Natural killer cell (primary cell): ENCODE measurements around the gene PTPRN2. TPM values are rescaled to one million over a fixed set of nuclear protein-coding genes. Genes with fewer than 3 reads are reported as not detected.

ENCODE experiments used
- ATAC-seq, 3 donors: fragments of 150-1000 bp in 2 of 3; fragments of 200-7000 bp in 1 of 3; cut with Tn5 transposase; 1 replicate in 1 of 3; 2 replicates in 2 of 3; pipeline ENCODE4 v1.10.0; 2021; ENCODE audit warnings: mild to moderate bottlenecking in 2 of 3, moderate library complexity in 2 of 3
- DNase-seq, 2 donors: peaks; one replicate each; pipeline versions ENCODE4 v3.0.0 to v3.0.0-alpha.2; 2013 to 2021; ENCODE audit warnings: mixed read lengths in 1 of 2
- H3K27ac ChIP-seq: one replicate; pipeline ENCODE4 v1.5.1; 2013; ENCODE audit warnings: mild to moderate bottlenecking, low read length
- H3K27me3 ChIP-seq: one replicate; pipeline ENCODE4 v1.6.1; 2013; ENCODE audit warnings: low read length; ENCODE audit not compliant: control insufficient read depth, insufficient read depth
- H3K36me3 ChIP-seq: one replicate; pipeline ENCODE4 v1.6.1; 2013; ENCODE audit warnings: low read length; ENCODE audit not compliant: control insufficient read depth, insufficient read depth
- H3K4me1 ChIP-seq: one replicate; pipeline ENCODE4 v1.6.1; 2013; ENCODE audit warnings: low read length; ENCODE audit not compliant: control insufficient read depth, insufficient read depth
- H3K4me3 ChIP-seq: one replicate; pipeline ENCODE4 v1.5.1; 2013; ENCODE audit warnings: low read length
- H3K9me3 ChIP-seq: one replicate; pipeline ENCODE4 v1.6.1; 2013; ENCODE audit warnings: low read length; ENCODE audit not compliant: control insufficient read depth, insufficient read depth
- H3K27ac Mint-ChIP-seq, 2 donors: one replicate each; pipeline ENCODE4 v1.8.0; 2022; ENCODE audit warnings: mild to moderate bottlenecking in 2 of 2, mixed read lengths in 2 of 2, moderate library complexity in 1 of 2
- H3K27me3 Mint-ChIP-seq, 2 donors: one replicate each; pipeline ENCODE4 v1.8.0; 2022; ENCODE audit warnings: low read depth in 2 of 2, mixed read lengths in 2 of 2
- H3K36me3 Mint-ChIP-seq: one replicate; pipeline ENCODE4 v1.8.0; 2022; ENCODE audit warnings: mixed read lengths
- H3K4me1 Mint-ChIP-seq, 2 donors: one replicate each; pipeline ENCODE4 v1.8.0; 2022; ENCODE audit warnings: mixed read lengths in 2 of 2
- H3K4me3 Mint-ChIP-seq: one replicate; pipeline ENCODE4 v1.8.0; 2022; ENCODE audit warnings: mild to moderate bottlenecking, moderate library complexity, mixed read lengths
- H3K9me3 Mint-ChIP-seq, 2 donors: one replicate each; pipeline ENCODE4 v1.8.0; 2022; ENCODE audit warnings: mixed read lengths in 2 of 2
- CTCF ChIP-seq: fragments of 200-600 bp; IDR thresholded peaks from one replicate; pipeline ENCODE4 v1.8.0; 2022; ENCODE audit warnings: antibody characterized with exemption
- WGBS: methylation state at CpG from one replicate; pipeline ENCODE4 v1.1.7; 2013; ENCODE audit warnings: missing lambda C conversion rate; ENCODE audit not compliant: insufficient coverage; 5-methylcytosine and 5-hydroxymethylcytosine counted together
- intact Hi-C: fragments of 100-400 bp; cut with micrococcal nuclease; formaldehyde crosslinking; loops from one replicate; pipeline ENCODE4 v1.14.2; 2022
- total RNA-seq, 4 donors: library from RNA; stranded (reverse); fragments of 120-200 nt in 1 of 4; gene quantifications; one replicate each; pipeline versions ENCODE4 v1.2.3 to v1.2.4, GENCODE V29; 2013 to 2022

Gene PTPRN2
- total RNA-seq, 3 donors from 2014 or later (not counting 1 experiment from before 2014, with no cell fraction given), result 1.3 to 2.5 (median 1.9) TPM

- intact Hi-C loops, result no loop called here
- H3K4me3 Mint-ChIP-seq, result no peak overlapping the region
Measured at GRCh38 chr7:158016180-158017097, 571.2 kb downstream of the PTPRN2 start.

GRCh38 chr7:158015403-158016179, 572.0 kb downstream of the PTPRN2 start:
- no peak overlapping the region for H3K27ac Mint-ChIP-seq

More at GRCh38 chr7:158016180-158017097, 571.2 kb downstream of the PTPRN2 start:
- no peak for TF ChIP-seq CTCF
- Histone ChIP-seq H3K4me1 (no peaks in the 10 kb centered on the region), H3K27ac (no peak overlapping the region), H3K4me3 (no peak overlapping the region), H3K36me3 (no peaks in the 10 kb centered on the region), H3K27me3 (no peaks in the 10 kb centered on the region), H3K9me3 (no peaks in the 10 kb centered on the region)
- H3K36me3 Mint-ChIP-seq, result no peaks in the 10 kb centered on the region
- DNase-seq, result no peak
- 79% methylated on average over 31 of the region's 31 CpGs for WGBS
- H3K9me3 Mint-ChIP-seq, result no peaks in the 10 kb centered on the region
- H3K4me1 Mint-ChIP-seq, result no peaks in the 10 kb centered on the region
- ATAC-seq, result no peak
- H3K27ac Mint-ChIP-seq, result no peak overlapping the region
- no peaks in the 10 kb centered on the region for H3K27me3 Mint-ChIP-seq

GRCh38 chr7:158014976-158015375, 572.6 kb downstream of the PTPRN2 start:
- ATAC-seq (no peak), DNase-seq (no peak)
- no peaks in the 10 kb centered on the region for H3K36me3 Mint-ChIP-seq
- H3K4me3 Mint-ChIP-seq, result no peak overlapping the region
- no peak for TF ChIP-seq CTCF
- H3K4me1 ChIP-seq, result no peaks in the 10 kb centered on the region
- H3K9me3 Mint-ChIP-seq, result no peaks in the 10 kb centered on the region
- H3K27ac ChIP-seq, result no peak overlapping the region
- no peaks in the 10 kb centered on the region for H3K36me3 ChIP-seq
- H3K9me3 ChIP-seq, result no peaks in the 10 kb centered on the region
- H3K4me3 ChIP-seq, result no peak overlapping the region
- intact Hi-C loops, result no loop called here
- 75% methylated on average over 3 of the region's 3 CpGs for WGBS
- H3K4me1 Mint-ChIP-seq, result no peaks in the 10 kb centered on the region
- H3K27me3 ChIP-seq, result no peaks in the 10 kb centered on the region
- no peaks in the 10 kb centered on the region for H3K27me3 Mint-ChIP-seq
- H3K27ac Mint-ChIP-seq, result no peak overlapping the region

More at GRCh38 chr7:158015403-158016179, 572.0 kb downstream of the PTPRN2 start:
- no peak for TF ChIP-seq CTCF
- intact Hi-C loops, result no loop called here
- ATAC-seq, result no peak
- Histone ChIP-seq H3K27me3 (no peaks in the 10 kb centered on the region), H3K4me3 (no peak overlapping the region), H3K9me3 (no peaks in the 10 kb centered on the region), H3K36me3 (no peaks in the 10 kb centered on the region), H3K27ac (no peak overlapping the region), H3K4me1 (no peaks in the 10 kb centered on the region)
- Mint-ChIP-seq H3K27me3 (no peaks in the 10 kb centered on the region), H3K4me3 (no peak overlapping the region), H3K4me1 (no peaks in the 10 kb centered on the region), H3K9me3 (no peaks in the 10 kb centered on the region), H3K36me3 (no peaks in the 10 kb centered on the region)
- WGBS, result 57% methylated on average over 20 of the region's 21 CpGs
- DNase-seq, result no peak
